H9 (cell line): ENCODE data around the gene TTC23. TPM values are rescaled to one million over a fixed set of nuclear protein-coding genes. Genes with fewer than 3 reads are reported as not detected.

ENCODE experiments used
- DNase-seq: peaks from one replicate; pipeline ENCODE4 v3.0.0-alpha.2; 2017
- H2AFZ ChIP-seq: one replicate; pipeline ENCODE4 v1.6.1; 2013; ENCODE audit warnings: mild to moderate bottlenecking, low read length, control low read depth, moderate library complexity
- H2AK5ac ChIP-seq: 2 replicates; pipeline ENCODE4 v1.6.1; 2013; ENCODE audit warnings: low read length, control low read depth, mixed read lengths; ENCODE audit not compliant: insufficient read length
- H2BK120ac ChIP-seq: one replicate; pipeline ENCODE4 v1.6.1; 2013; ENCODE audit warnings: low read depth, mild to moderate bottlenecking, low read length, control low read depth, inconsistent platforms; ENCODE audit not compliant: poor library complexity, severe bottlenecking
- H2BK12ac ChIP-seq: 2 replicates; pipeline ENCODE4 v1.6.1; 2013; ENCODE audit warnings: low read length, control low read depth, mixed read lengths, low read depth; ENCODE audit not compliant: insufficient read length
- H2BK15ac ChIP-seq: 2 replicates; pipeline ENCODE4 v1.6.1; 2013; ENCODE audit warnings: low read depth, low read length, control low read depth
- H2BK20ac ChIP-seq: one replicate; pipeline ENCODE4 v1.6.1; 2013; ENCODE audit warnings: low read depth, mild to moderate bottlenecking, low read length, control low read depth, inconsistent platforms; ENCODE audit not compliant: poor library complexity, severe bottlenecking
- H2BK5ac ChIP-seq: 2 replicates; pipeline ENCODE4 v1.6.1; 2013; ENCODE audit warnings: low read length, control low read depth, mixed read lengths; ENCODE audit not compliant: insufficient read length
- H3K14ac ChIP-seq: 2 replicates; pipeline ENCODE4 v1.6.1; 2013; ENCODE audit warnings: low read length, control low read depth; ENCODE audit not compliant: insufficient read depth
- H3K18ac ChIP-seq: 2 replicates; pipeline ENCODE4 v1.6.1; 2013; ENCODE audit warnings: low read depth, mild to moderate bottlenecking, mixed read lengths, low read length, control low read depth; ENCODE audit not compliant: insufficient read length
- H3K23ac ChIP-seq: 2 replicates; pipeline ENCODE4 v1.6.1; 2013; ENCODE audit warnings: low read length, control low read depth, mixed read lengths, low read depth; ENCODE audit not compliant: insufficient read length
- H3K23me2 ChIP-seq: 2 replicates; pipeline ENCODE4 v1.6.1; 2013; ENCODE audit warnings: low read depth, mild to moderate bottlenecking, mixed read lengths, low read length, control low read depth; ENCODE audit not compliant: insufficient read length, poor library complexity, severe bottlenecking
- H3K27ac ChIP-seq: 2 replicates; pipeline ENCODE4 v1.5.1; 2013; ENCODE audit warnings: low read length, control low read depth, mixed read lengths, low read depth; ENCODE audit not compliant: insufficient read length
- H3K27me3 ChIP-seq: 2 replicates; pipeline ENCODE4 v1.6.1; 2013; ENCODE audit warnings: low read length, control low read depth, inconsistent platforms; ENCODE audit not compliant: insufficient read depth
- H3K4ac ChIP-seq: 2 replicates; pipeline ENCODE4 v1.6.1; 2013; ENCODE audit warnings: low read depth, mild to moderate bottlenecking, control low read depth, inconsistent platforms, low read length, moderate library complexity
- H3K4me1 ChIP-seq: 2 replicates; pipeline ENCODE4 v1.6.1; 2013; ENCODE audit warnings: low read length, control low read depth, inconsistent platforms; ENCODE audit not compliant: insufficient read depth
- H3K4me2 ChIP-seq: 2 replicates; pipeline ENCODE4 v1.6.1; 2013; ENCODE audit warnings: low read length, control low read depth, mixed read lengths; ENCODE audit not compliant: insufficient read length, insufficient read depth
- H3K56ac ChIP-seq: 2 replicates; pipeline ENCODE4 v1.6.1; 2013; ENCODE audit warnings: low read depth, mild to moderate bottlenecking, mixed read lengths, low read length, control low read depth; ENCODE audit not compliant: insufficient read length
- H3K79me1 ChIP-seq: 2 replicates; pipeline ENCODE4 v1.6.1; 2013; ENCODE audit warnings: low read depth, mild to moderate bottlenecking, moderate library complexity, low read length, control low read depth, inconsistent platforms; ENCODE audit not compliant: insufficient read depth, poor library complexity, severe bottlenecking
- H3K79me2 ChIP-seq: 2 replicates; pipeline ENCODE4 v1.6.1; 2013; ENCODE audit warnings: low read length, control low read depth, inconsistent platforms; ENCODE audit not compliant: insufficient read depth
- H3K9ac ChIP-seq: 2 replicates; pipeline ENCODE4 v1.6.1; 2013; ENCODE audit warnings: low read length, control low read depth, mixed read lengths; ENCODE audit not compliant: insufficient read length; ENCODE audit errors: extremely low read depth
- H3K9me3 ChIP-seq: one replicate; pipeline ENCODE4 v1.6.1; 2013; ENCODE audit warnings: low read depth, low read length, inconsistent platforms; ENCODE audit not compliant: control insufficient read depth
- H3T11ph ChIP-seq: one replicate; pipeline ENCODE4 v1.6.1; 2013; ENCODE audit warnings: mild to moderate bottlenecking, low read length, control low read depth, inconsistent platforms
- H4K20me1 ChIP-seq: one replicate; pipeline ENCODE4 v1.6.1; 2013; ENCODE audit not compliant: control insufficient read depth, insufficient read length, insufficient read depth
- H4K5ac ChIP-seq: 2 replicates; pipeline ENCODE4 v1.6.1; 2013; ENCODE audit warnings: low read depth, mild to moderate bottlenecking, mixed read lengths, low read length, control low read depth; ENCODE audit not compliant: insufficient read length
- H4K8ac ChIP-seq: replicated peaks from 2 replicates; pipeline ENCODE4 v1.6.1; 2013; ENCODE audit warnings: low read length, control low read depth, mixed read lengths, low read depth; ENCODE audit not compliant: insufficient read length
- H4K91ac ChIP-seq: 2 replicates; pipeline ENCODE4 v1.6.1; 2013; ENCODE audit warnings: low read depth, mild to moderate bottlenecking, moderate library complexity, mixed read lengths, low read length, control low read depth; ENCODE audit not compliant: insufficient read length
- H3K27ac Mint-ChIP-seq, 3 experiments: 2 replicates in 2 of 3; 3 replicates in 1 of 3; pipeline ENCODE4 v1.8.0; 2020 to 2021; ENCODE audit warnings: mixed read lengths in 3 of 3, mild to moderate bottlenecking in 1 of 3, moderate library complexity in 1 of 3
- H3K27me3 Mint-ChIP-seq: 2 replicates; pipeline ENCODE4 v1.8.0; 2021; ENCODE audit warnings: low read depth, mild to moderate bottlenecking, moderate library complexity, mixed read lengths
- H3K36me3 Mint-ChIP-seq, 3 experiments: 2 replicates in 2 of 3; 3 replicates in 1 of 3; pipeline ENCODE4 v1.8.0; 2020 to 2021; ENCODE audit warnings: low read depth in 3 of 3, mixed read lengths in 3 of 3; ENCODE audit not compliant: insufficient read depth in 1 of 3
- H3K4me1 Mint-ChIP-seq, 2 experiments: 2 replicates each; pipeline ENCODE4 v1.8.0; 2020; ENCODE audit warnings: mixed read lengths in 2 of 2
- H3K4me3 Mint-ChIP-seq, 2 experiments: 2 replicates in 1 of 2; 3 replicates in 1 of 2; pipeline ENCODE4 v1.8.0; 2020 to 2021; ENCODE audit warnings: mild to moderate bottlenecking in 2 of 2, mixed read lengths in 2 of 2, moderate library complexity in 1 of 2
- H3K9me3 Mint-ChIP-seq, 2 experiments: 2 replicates in 1 of 2; 3 replicates in 1 of 2; pipeline ENCODE4 v1.8.0; 2020; ENCODE audit warnings: mild to moderate bottlenecking in 2 of 2, mixed read lengths in 2 of 2, moderate library complexity in 1 of 2
- CTCF ChIP-seq: fragments of 200-600 bp; sonication (generic); conservative IDR thresholded peaks from 3 replicates; pipeline ENCODE4 v1.8.0; 2021; ENCODE audit warnings: antibody characterized with exemption, mild to moderate bottlenecking
- WGBS: extraction: QIAGEN DNeasy Blood & Tissue Kit; methylation state at CpG from one replicate; pipeline ENCODE4 v1.1.7; 2013; ENCODE audit warnings: missing lambda C conversion rate, low lambda C conversion rate, mixed read lengths; ENCODE audit not compliant: insufficient read length; ENCODE audit errors: extremely low coverage; 5-methylcytosine and 5-hydroxymethylcytosine counted together
- total RNA-seq: library from RNA; stranded (reverse); gene quantifications from 2 replicates; pipeline ENCODE4 v1.2.1, GENCODE V29; 2021

TTC23 gene
- total RNA-seq, 1 experiment from 2014 or later: 14.3 TPM

GRCh38 chr15:99125061-99125891 is 124.1 kb downstream of the TTC23 start:
- Histone ChIP-seq H3T11ph (no peak overlapping the region), H2BK120ac (no peak overlapping the region), H3K14ac (no peak overlapping the region; the same call in 1 of the 2 replicates), H3K27ac (no peak overlapping the region), H4K5ac (no peak overlapping the region), H2AK5ac (no peak overlapping the region), H4K8ac (no peak overlapping the region), H3K23ac (no peak overlapping the region), H3K56ac (no peak overlapping the region), H4K20me1 (no peaks in the 10 kb centered on the region), H3K4me1 (no peaks in the 10 kb centered on the region; the same call in 1 of the 2 replicates), H3K9ac (no peak overlapping the region), H3K27me3 (no peaks in the 10 kb centered on the region), H3K9me3 (no peaks in the 10 kb centered on the region), H3K79me2 (no peaks in the 10 kb centered on the region), H3K79me1 (no peaks in the 10 kb centered on the region), H2BK20ac (no peak overlapping the region), H2BK15ac (no peak overlapping the region), H2BK12ac (no peak overlapping the region), H2BK5ac (no peak overlapping the region), H3K4ac (no peak overlapping the region), H3K4me2 (no peak overlapping the region), H3K18ac (no peak overlapping the region), H3K23me2 (no peaks in the 10 kb centered on the region), H4K91ac (no peak overlapping the region), H2AFZ (no peak overlapping the region)
- H3K27ac Mint-ChIP-seq: peak overlapping the region in 1 of 3 experiments; percentile 33; a peak in 1 of 7 replicates
- no peak for TF ChIP-seq CTCF
- no peak for DNase-seq
- no peak overlapping the region for H3K4me3 Mint-ChIP-seq
- no peaks in the 10 kb centered on the region; the same call in 1 of the 2 replicates for H3K27me3 Mint-ChIP-seq
- no CpG with 5 or more reads among the region's 29 CpGs for WGBS
- peaks cover 0 to 5% (median 1%) of the 10 kb centered on the region in 3 experiments; a peak in 5 of 7 replicates for H3K36me3 Mint-ChIP-seq
- no peaks in the 10 kb centered on the region for H3K9me3 Mint-ChIP-seq
- H3K4me1 Mint-ChIP-seq: peaks cover 20 to 26% of the 10 kb centered on the region in 2 experiments
